K562 (cell line): ENCODE data around the gene ABT1. TPM values are rescaled to one million over a fixed set of nuclear protein-coding genes. Genes with fewer than 3 reads are reported as not detected.

Source experiments
- ATAC-seq: fragments of 200-7000 bp; cut with Tn5 transposase; 3 replicates; pipeline ENCODE4 v1.9.1; 2020; ENCODE audit warnings: moderate library complexity
- BruUV-seq: library from RNA; stranded (reverse); fragments of 400-500 nt; replicated peaks from 2 replicates; lab custom pipeline; 2021; lab: Mats Ljungman, UMichigan
- CTCF ChIA-PET: fragments of 300-600 bp; formaldehyde crosslinking; extraction: SDS; loops from one replicate; lab custom pipeline; 2021; ENCODE audit warnings: low intra/inter-chr PET ratio; lab: Yijun Ruan, JAX
- POLR2A ChIA-PET: fragments of 300-600, 350-650 bp; sonication (Branson Sonifier 250); formaldehyde crosslinking; extraction: SDS; loops from one replicate; lab custom pipeline; 2021; ENCODE audit warnings: antibody characterized with exemption, inconsistent platforms; lab: Yijun Ruan, JAX
- DNase-seq, 4 experiments: peaks; one replicate each; pipeline versions ENCODE4 v3.0.0 to v3.0.0-alpha.2; 2011 to 2018; ENCODE audit warnings: low spot score in 3 of 4, mixed read lengths in 3 of 4; ENCODE audit errors: extremely low read depth in 1 of 4
- FAIRE-seq: peaks from 2 replicates; lab custom pipeline; 2011; peaks lifted over from hg19 to GRCh38; lab: Jason Lieb, UNC
- H2AFZ ChIP-seq: 2 replicates; pipeline ENCODE4 v1.6.0; 2011; ENCODE audit warnings: low read depth, low read length, control low read depth, inconsistent platforms
- H3K27ac ChIP-seq: fragments of 200-600 bp; 3 replicates; pipeline ENCODE4 v1.8.0; 2011; ENCODE audit warnings: low read depth, mild to moderate bottlenecking, control low read depth, inconsistent platforms, low read length, moderate library complexity, mixed read lengths; ENCODE audit errors: extremely low read depth
- H3K27me3 ChIP-seq, 2 experiments: fragments of 300-600 bp in 1 of 2; 2 replicates in 1 of 2; 3 replicates in 1 of 2; pipeline versions ENCODE4 v1.6.0 to v1.8.0; 2011; ENCODE audit warnings: inconsistent platforms in 2 of 2, low read length in 2 of 2, mild to moderate bottlenecking in 1 of 2, mixed read lengths in 1 of 2, moderate library complexity in 1 of 2; ENCODE audit not compliant: control insufficient read depth in 2 of 2, insufficient read depth in 2 of 2
- H3K36me3 ChIP-seq: fragments of 300-600 bp; 3 replicates; pipeline ENCODE4 v1.8.0; 2011; ENCODE audit warnings: mild to moderate bottlenecking, low read length, inconsistent platforms; ENCODE audit not compliant: control insufficient read depth, insufficient read depth
- H3K4me1 ChIP-seq, 2 experiments: fragments of 200-600 bp in 1 of 2; replicated peaks in 1 of 2; 2 replicates in 1 of 2; 3 replicates in 1 of 2; pipeline versions ENCODE4 v1.5.1 to v1.8.0; 2011; ENCODE audit warnings: inconsistent platforms in 2 of 2, low read length in 2 of 2, mild to moderate bottlenecking in 1 of 2, mixed read lengths in 1 of 2, moderate library complexity in 1 of 2; ENCODE audit not compliant: control insufficient read depth in 2 of 2, insufficient read depth in 2 of 2
- H3K4me2 ChIP-seq: 2 replicates; pipeline ENCODE4 v1.6.1; 2011; ENCODE audit warnings: low read length, control low read depth, inconsistent platforms, mixed read lengths; ENCODE audit not compliant: insufficient read depth
- H3K4me3 ChIP-seq: fragments of 200-600 bp; sonication (generic), shearing (Covaris generic); 2 replicates; pipeline ENCODE4 v1.5.1; 2016; ENCODE audit warnings: control low read depth, inconsistent platforms
- H3K79me2 ChIP-seq: fragments of 200-600 bp; 3 replicates; pipeline ENCODE4 v1.8.0; 2011; ENCODE audit warnings: low read length, inconsistent platforms; ENCODE audit not compliant: control insufficient read depth, insufficient read depth
- H3K9ac ChIP-seq, 2 experiments: 2 replicates each; pipeline versions ENCODE4 v1.6.0 to v1.6.1; 2011; ENCODE audit warnings: low read depth in 2 of 2, low read length in 2 of 2, control low read depth in 1 of 2, inconsistent platforms in 1 of 2, mild to moderate bottlenecking in 1 of 2, mixed read lengths in 1 of 2; ENCODE audit not compliant: insufficient read depth in 1 of 2
- H3K9me1 ChIP-seq: one replicate; pipeline ENCODE4 v1.6.0; 2011; ENCODE audit warnings: inconsistent platforms, mild to moderate bottlenecking, low read length, moderate library complexity; ENCODE audit not compliant: control insufficient read depth, insufficient read depth
- H3K9me3 ChIP-seq: replicated peaks from 2 replicates; pipeline ENCODE4 v1.5.1; 2011; ENCODE audit warnings: low read depth, low read length, inconsistent platforms; ENCODE audit not compliant: control insufficient read depth, insufficient read depth
- H4K20me1 ChIP-seq: replicated peaks from 2 replicates; pipeline ENCODE4 v1.6.1; 2011; ENCODE audit warnings: low read length, inconsistent platforms, mixed read lengths; ENCODE audit not compliant: control insufficient read depth, insufficient read depth
- GATA2 ChIP-seq: sonication (generic); formaldehyde crosslinking; IDR thresholded peaks from 2 replicates; pipeline ENCODE4 v1.4.0; 2020; ENCODE audit warnings: mild to moderate bottlenecking, missing genetic modification reagents
- IFI16 ChIP-seq: fragments of 250-450 bp; sonication (Bioruptor Pico); IDR thresholded peaks from 2 replicates; pipeline ENCODE4 v2.1.2; 2022; ENCODE audit warnings: mild to moderate bottlenecking, inconsistent platforms
- MBD2 ChIP-seq: sonication (generic); IDR thresholded peaks from 2 replicates; pipeline ENCODE4 v1.6.1; 2016; ENCODE audit warnings: low read depth, borderline replicate concordance
- MTA3 ChIP-seq: fragments of 450-650 bp; formaldehyde crosslinking; IDR thresholded peaks from 2 replicates; pipeline ENCODE4 v1.6.1; 2017; ENCODE audit warnings: mild to moderate bottlenecking, borderline replicate concordance
- PHF8 ChIP-seq: fragments of 200-600 bp; sonication (generic); IDR thresholded peaks from 2 replicates; pipeline ENCODE4 v1.6.1; 2012; ENCODE audit warnings: mixed run types, mild to moderate bottlenecking, inconsistent platforms, low read length, moderate library complexity, borderline replicate concordance
- RBBP5 ChIP-seq: fragments of 200-600 bp; sonication (generic); IDR thresholded peaks from 2 replicates; pipeline ENCODE4 v1.6.1; 2012; ENCODE audit warnings: borderline replicate concordance, mild to moderate bottlenecking, low read length, control low read depth, inconsistent platforms; ENCODE audit not compliant: insufficient read depth, poor library complexity, severe bottlenecking
- RBFOX2 ChIP-seq: fragments of 200-400 bp; formaldehyde crosslinking; IDR thresholded peaks from 2 replicates; pipeline ENCODE4 v1.6.1; 2017; ENCODE audit warnings: low read depth, mild to moderate bottlenecking, low read length, moderate library complexity
- TAF7 ChIP-seq: fragments of 450-650 bp; IDR thresholded peaks from 2 replicates; pipeline ENCODE4 v1.6.1; 2016; ENCODE audit warnings: missing genetic modification characterization, missing compliant biosample characterization
- TEAD4 ChIP-seq, 2 experiments: sonication (generic) in 1 of 2; formaldehyde crosslinking in 1 of 2; IDR thresholded peaks; 2 replicates each; pipeline versions ENCODE4 v1.6.1 to v1.8.0; 2012 to 2022; ENCODE audit warnings: borderline replicate concordance in 1 of 2, inconsistent platforms in 1 of 2, low read length in 1 of 2, mild to moderate bottlenecking in 1 of 2, missing genetic modification reagents in 1 of 2
- ZNF583 ChIP-seq: fragments of 250-450 bp; sonication (Bioruptor Pico); IDR thresholded peaks from 2 replicates; pipeline ENCODE4 v1.4.0; 2020
- ZNF589 ChIP-seq: fragments of 200-800 bp; sonication (Bioruptor generic); IDR thresholded peaks from 2 replicates; pipeline ENCODE4 v1.6.1; 2016; ENCODE audit warnings: low read depth, missing genetic modification characterization, missing compliant biosample characterization
- ZNF830 ChIP-seq: fragments of 250-450 bp; sonication (Bioruptor Pico); IDR thresholded peaks from 2 replicates; pipeline ENCODE4 v1.5.0; 2021; ENCODE audit warnings: mild to moderate bottlenecking
- WGBS: fragments of 100-300 bp; shearing (Covaris generic); methylation state at CpG from one replicate; pipeline ENCODE4 v1.1.6; 2016; ENCODE audit warnings: low coverage, mixed read lengths; ENCODE audit not compliant: insufficient coverage; ENCODE audit errors: missing lambda C conversion rate; 5-methylcytosine and 5-hydroxymethylcytosine counted together
- in situ Hi-C: fragments of 300-500 bp; cut with MboI; formaldehyde crosslinking; loops from 4 replicates; pipeline ENCODE4 v1.15.0; 2018; ENCODE audit warnings: inconsistent platforms, mixed read lengths
- intact Hi-C: fragments of 100-400 bp; cut with micrococcal nuclease; formaldehyde crosslinking; loops from 2 replicates; pipeline ENCODE4 v1.14.2; 2022
- polyA plus RNA-seq, 8 experiments: library from polyadenylated mRNA; depleted of rRNA in 4 of 8; stranded (reverse) in 5 of 8; unstranded in 3 of 8; fragments of >200 nt; fragmentation: Nextera tagmentation in 2 of 8; fragmentation: Illumina TruSeq in 1 of 8; extraction: Ambion mirVana in 2 of 8; extraction: Trizol in 1 of 8; gene quantifications; 2 replicates each; pipeline versions ENCODE4 v1.2.1 to v1.2.3, GENCODE V29; 2011 to 2014; ENCODE audit warnings: inconsistent platforms in 1 of 8, missing spikeins in 1 of 8
- total RNA-seq, 7 experiments: library from RNA; depleted of rRNA in 6 of 7; stranded (reverse); fragments of >200 nt in 6 of 7; fragmentation: Illumina TruSeq in 2 of 7; extraction: Trizol in 2 of 7; gene quantifications; 2 replicates each; pipeline versions ENCODE4 v1.2.1 to v1.2.3, GENCODE V29; 2011 to 2021; ENCODE audit warnings: low replicate concordance in 1 of 7
- TF ChIP-seq, protein P1 (sequence below): fragments of 200-800 bp; sonication (Bioruptor generic); IDR thresholded peaks from 2 replicates; pipeline ENCODE4 v1.6.1; 2017; ENCODE audit warnings: missing genetic modification characterization, missing compliant biosample characterization
- TF ChIP-seq, protein P2 (sequence below): fragments of 450-650 bp; IDR thresholded peaks from 2 replicates; pipeline ENCODE4 v1.6.1; 2014; ENCODE audit warnings: low read depth, mild to moderate bottlenecking, moderate library complexity, borderline replicate concordance
- TF ChIP-seq, protein P3 (sequence below), 3 experiments: fragments of 200-800 bp in 1 of 3; sonication (Bioruptor generic) in 1 of 3; sonication (generic) in 1 of 3; formaldehyde crosslinking in 1 of 3; IDR thresholded peaks; 2 replicates each; pipeline versions ENCODE4 v1.6.1 to v1.8.0; 2016 to 2022; ENCODE audit warnings: mild to moderate bottlenecking in 2 of 3, missing compliant biosample characterization in 2 of 3, missing genetic modification characterization in 2 of 3, missing genetic modification reagents in 1 of 3

ABT1 gene
- total and polyA plus RNA-seq, 9 of the 15 experiments (the other 6 are each of a cell fraction or from before 2014, with no cell fraction given) = 8.8 to 52.7 (median 40.7) TPM

DNA sequence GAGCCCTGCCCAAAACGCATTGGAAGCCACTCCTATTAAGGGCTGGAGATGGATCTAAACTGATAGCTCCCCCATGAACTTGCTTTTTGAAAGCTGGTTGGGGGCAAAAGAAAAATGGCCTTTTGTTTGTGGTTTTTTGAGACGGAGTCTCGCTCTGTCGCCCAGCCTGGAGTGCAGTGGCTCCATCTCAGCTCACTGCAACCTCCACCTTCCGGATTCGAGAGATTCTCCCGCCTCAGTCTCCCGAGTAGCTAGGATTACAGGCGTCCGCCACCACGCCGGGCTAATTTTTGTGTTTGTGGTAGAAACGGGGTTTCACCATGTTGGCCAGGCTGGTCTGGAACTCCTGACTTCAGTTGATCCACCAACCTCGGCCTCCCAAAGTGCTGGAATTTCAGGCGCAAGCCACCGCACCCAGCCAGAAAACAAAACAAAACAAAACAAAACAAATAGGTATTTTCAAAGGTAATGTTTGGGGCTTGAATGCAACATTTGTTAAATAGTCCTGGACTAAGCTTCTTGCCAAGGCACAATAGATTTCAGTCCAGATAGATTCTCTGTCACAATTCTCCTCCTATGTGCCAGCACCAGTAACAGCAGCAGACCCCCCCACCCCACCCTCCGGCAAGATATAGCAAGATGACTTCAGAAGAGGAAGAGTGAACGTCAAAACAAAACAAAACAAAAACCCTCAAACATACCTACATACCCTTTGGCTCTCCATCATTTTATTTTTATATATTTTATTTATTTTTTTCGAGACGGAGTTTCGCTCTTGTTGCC is 26.5 kb upstream of the ABT1 start:
- H3K4me2 ChIP-seq = peak overlapping the region; percentile 98
- POLR2A ChIA-PET = interaction anchor here (0.5 to 11.9 kb wide), 29 partner anchors 16 to 989 kb away, joined by 3 to 141 read pairs (median 5); partner anchors contain the start of genes HFE and HMGN4
- ATAC-seq = peak; percentile 8
- H3K4me3 ChIP-seq = peak overlapping the region; percentile 75
- H3K79me2 ChIP-seq = no peaks in the 10 kb centered on the region
- H3K27ac ChIP-seq = peak overlapping the region; percentile 92
- FAIRE-seq = no peak
- H3K9me3 ChIP-seq = no peaks in the 10 kb centered on the region
- H3K27me3 ChIP-seq = no peaks in the 10 kb centered on the region
- intact Hi-C loops = loop anchor here (5.0 kb wide), 1 partner anchor 243 kb away; no protein-coding TSS in a partner anchor
- H3K4me1 ChIP-seq = peaks cover 3 to 8% of the 10 kb centered on the region in 2 experiments; a peak in 2 of 5 replicates
- peak; percentile 35 to 74 (median 54) for DNase-seq
- CTCF ChIA-PET = interaction anchor here (1.2 to 2.5 kb wide), 3 partner anchors 25 to 394 kb away, joined by 3 to 23 read pairs (median 6); no protein-coding TSS in a partner anchor
- H3K9ac ChIP-seq = peak overlapping the region; percentile 86 to 92
- BruUV-seq = TSS peak; percentile 40
- H3K36me3 ChIP-seq = no peaks in the 10 kb centered on the region
- in situ Hi-C loops = loop anchor here (10.0 to 25.0 kb wide), 2 partner anchors 235 to 383 kb away; a partner anchor contains a TSS
- H2AFZ ChIP-seq = peak overlapping the region; percentile 97
- H3K9me1 ChIP-seq = no peaks in the 10 kb centered on the region
- H4K20me1 ChIP-seq = no peaks in the 10 kb centered on the region
- WGBS = 10% methylated on average over 21 of the region's 21 CpGs
- TF ChIP-seq RBFOX2 (peak; percentile 60), MBD2 (0 out of 2 replicates have a peak, but pooled peaks have one; percentile 15), PHF8 (0 out of 2 replicates have a peak, but pooled peaks have one; percentile 12), IFI16 (CRISPR knock-in tag) (no peak), MTA3 (peak; percentile 67; the same call in 1 of the 2 replicates), GATA2 (CRISPR knock-in tag) (no peak), ZNF583 (CRISPR knock-in tag) (no peak), ZNF589 (0 out of 2 replicates have a peak, but pooled peaks have one; percentile 18), TAF7 (tag) (peak; percentile 40; the same call in 1 of the 2 replicates), TEAD4 (IDR thresholded peaks at IDR 0.05; ENCODE audit: low read length) (peak; percentile 10; the same call in 1 of the 2 replicates), TEAD4 (CRISPR knock-in tag; IDR thresholded peaks at IDR 0.05; ENCODE audit: borderline replicate concordance) (no peak), ZNF830 (CRISPR knock-in tag) (0 out of 2 replicates have a peak, but pooled peaks have one; percentile 48), RBBP5 (peak; percentile 35)
- TF ChIP-seq, protein P1, sequence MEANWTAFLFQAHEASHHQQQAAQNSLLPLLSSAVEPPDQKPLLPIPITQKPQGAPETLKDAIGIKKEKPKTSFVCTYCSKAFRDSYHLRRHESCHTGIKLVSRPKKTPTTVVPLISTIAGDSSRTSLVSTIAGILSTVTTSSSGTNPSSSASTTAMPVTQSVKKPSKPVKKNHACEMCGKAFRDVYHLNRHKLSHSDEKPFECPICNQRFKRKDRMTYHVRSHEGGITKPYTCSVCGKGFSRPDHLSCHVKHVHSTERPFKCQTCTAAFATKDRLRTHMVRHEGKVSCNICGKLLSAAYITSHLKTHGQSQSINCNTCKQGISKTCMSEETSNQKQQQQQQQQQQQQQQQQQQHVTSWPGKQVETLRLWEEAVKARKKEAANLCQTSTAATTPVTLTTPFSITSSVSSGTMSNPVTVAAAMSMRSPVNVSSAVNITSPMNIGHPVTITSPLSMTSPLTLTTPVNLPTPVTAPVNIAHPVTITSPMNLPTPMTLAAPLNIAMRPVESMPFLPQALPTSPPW (CRISPR knock-in tag) = peak; percentile 78
- TF ChIP-seq, protein P2, sequence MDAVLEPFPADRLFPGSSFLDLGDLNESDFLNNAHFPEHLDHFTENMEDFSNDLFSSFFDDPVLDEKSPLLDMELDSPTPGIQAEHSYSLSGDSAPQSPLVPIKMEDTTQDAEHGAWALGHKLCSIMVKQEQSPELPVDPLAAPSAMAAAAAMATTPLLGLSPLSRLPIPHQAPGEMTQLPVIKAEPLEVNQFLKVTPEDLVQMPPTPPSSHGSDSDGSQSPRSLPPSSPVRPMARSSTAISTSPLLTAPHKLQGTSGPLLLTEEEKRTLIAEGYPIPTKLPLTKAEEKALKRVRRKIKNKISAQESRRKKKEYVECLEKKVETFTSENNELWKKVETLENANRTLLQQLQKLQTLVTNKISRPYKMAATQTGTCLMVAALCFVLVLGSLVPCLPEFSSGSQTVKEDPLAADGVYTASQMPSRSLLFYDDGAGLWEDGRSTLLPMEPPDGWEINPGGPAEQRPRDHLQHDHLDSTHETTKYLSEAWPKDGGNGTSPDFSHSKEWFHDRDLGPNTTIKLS = no peak
- TF ChIP-seq, protein P3, sequence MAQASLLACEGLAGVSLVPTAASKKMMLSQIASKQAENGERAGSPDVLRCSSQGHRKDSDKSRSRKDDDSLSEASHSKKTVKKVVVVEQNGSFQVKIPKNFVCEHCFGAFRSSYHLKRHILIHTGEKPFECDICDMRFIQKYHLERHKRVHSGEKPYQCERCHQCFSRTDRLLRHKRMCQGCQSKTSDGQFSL (CRISPR knock-in tag; IDR thresholded peaks at IDR 0.05) = no peak
- TF ChIP-seq, protein P3 (tag; IDR thresholded peaks at IDR 0.05) = peak in 1 of 2 experiments; percentile 86; a peak in 2 of 4 replicates
